HG03460 (cell line): ENCODE results near the gene MPP7.

Experiments used
- ATAC-seq: cut with Tn5 transposase; IDR thresholded peaks from one replicate; pipeline ENCODE4 v1.9.1; 2021; ENCODE audit not compliant: unreplicated experiment

The MPP7 gene

GRCh38 chr10:28273343-28273742, 29.5 kb downstream of the MPP7 start:
- ATAC-seq = no peak

- no peak for ATAC-seq
Measured at GRCh38 chr10:28269842-28270456, 32.9 kb downstream of the MPP7 start.

- no peak for ATAC-seq
Measured at GRCh38 chr10:28266449-28267224, 36.2 kb downstream of the MPP7 start.

GRCh38 chr10:28263136-28263857, 39.6 kb downstream of the MPP7 start:
- ATAC-seq = no peak

GRCh38 chr10:28256776-28257175, 46.1 kb downstream of the MPP7 start:
- ATAC-seq = no peak

GRCh38 chr10:28254290-28254985, 48.4 kb downstream of the MPP7 start:
- no peak for ATAC-seq

- no peak for ATAC-seq
Measured at GRCh38 chr10:28253169-28253785, 49.6 kb downstream of the MPP7 start.
